Mucosa of descending colon (tissue), 3 donors: ENCODE data around the gene ORC1. TPM values are rescaled to one million over a fixed set of nuclear protein-coding genes. Genes with fewer than 3 reads are reported as not detected.

Experiments
- ATAC-seq: fragments of 200-7000 bp; cut with Tn5 transposase; one replicate; pipeline ENCODE4 v1.9.1; 2020; ENCODE audit warnings: mild to moderate bottlenecking, moderate library complexity
- DNase-seq, 3 donors: peaks; one replicate each; pipeline ENCODE4 v3.0.0-alpha.2; 2020
- H3K36me3 ChIP-seq: fragments of 200-600 bp; one replicate; pipeline ENCODE4 v1.8.0; 2021; ENCODE audit warnings: low read depth, mild to moderate bottlenecking
- H3K4me1 ChIP-seq: fragments of 200-600 bp; one replicate; pipeline ENCODE4 v1.8.0; 2021; ENCODE audit warnings: low read depth, mild to moderate bottlenecking
- H3K4me3 ChIP-seq: fragments of 200-600 bp; one replicate; pipeline ENCODE4 v1.8.0; 2021; ENCODE audit warnings: mild to moderate bottlenecking
- H3K9me3 ChIP-seq: fragments of 200-600 bp; one replicate; pipeline ENCODE4 v1.8.0; 2021; ENCODE audit warnings: mild to moderate bottlenecking
- intact Hi-C, 2 donors: fragments of 100-400 bp; cut with DNase I in 1 of 2; cut with micrococcal nuclease in 1 of 2; formaldehyde crosslinking; loops; one replicate each; pipeline versions ENCODE4 v1.11.0 to v1.11.1; 2022; cut with DNase I, micrococcal nuclease
- total RNA-seq, 3 donors: library from RNA; stranded (reverse); fragmentation: NEBNext Ultra II Directional in 2 of 3; extraction: Animal tissue kit (Norgen Biotek cat#: 25700) in 2 of 3; gene quantifications; one replicate each; pipeline versions ENCODE4 v1.2.1 to v1.2.4, GENCODE V29; 2021 to 2023
- TF ChIP-seq, protein P1 (sequence below): fragments of 200-600 bp; IDR thresholded peaks from one replicate; pipeline ENCODE4 v1.8.0; 2022; ENCODE audit warnings: antibody characterized with exemption, mild to moderate bottlenecking
- donor health status: DM: no; HTN: no; CAD: no; lungs with moderate emphysema.
- donor health status: DM: no; HTN: no; CAD: no.
- donor health status: DM: no; HTN: yes; CAD: no.

Gene ORC1
- total RNA-seq, 3 donors from 2014 or later, result 1.1 to 7.6 (median 2.1) TPM

GRCh38 chr1:52355436-52355835, 48.8 kb downstream of the ORC1 start:
- intact Hi-C loops, result no loop called here
- ATAC-seq (no peak), DNase-seq (no peak)
- peaks cover 20% of the 10 kb centered on the region for H3K36me3 ChIP-seq
- no peaks in the 10 kb centered on the region for H3K9me3 ChIP-seq
- no peak overlapping the region for H3K4me3 ChIP-seq
- TF ChIP-seq, protein P1, sequence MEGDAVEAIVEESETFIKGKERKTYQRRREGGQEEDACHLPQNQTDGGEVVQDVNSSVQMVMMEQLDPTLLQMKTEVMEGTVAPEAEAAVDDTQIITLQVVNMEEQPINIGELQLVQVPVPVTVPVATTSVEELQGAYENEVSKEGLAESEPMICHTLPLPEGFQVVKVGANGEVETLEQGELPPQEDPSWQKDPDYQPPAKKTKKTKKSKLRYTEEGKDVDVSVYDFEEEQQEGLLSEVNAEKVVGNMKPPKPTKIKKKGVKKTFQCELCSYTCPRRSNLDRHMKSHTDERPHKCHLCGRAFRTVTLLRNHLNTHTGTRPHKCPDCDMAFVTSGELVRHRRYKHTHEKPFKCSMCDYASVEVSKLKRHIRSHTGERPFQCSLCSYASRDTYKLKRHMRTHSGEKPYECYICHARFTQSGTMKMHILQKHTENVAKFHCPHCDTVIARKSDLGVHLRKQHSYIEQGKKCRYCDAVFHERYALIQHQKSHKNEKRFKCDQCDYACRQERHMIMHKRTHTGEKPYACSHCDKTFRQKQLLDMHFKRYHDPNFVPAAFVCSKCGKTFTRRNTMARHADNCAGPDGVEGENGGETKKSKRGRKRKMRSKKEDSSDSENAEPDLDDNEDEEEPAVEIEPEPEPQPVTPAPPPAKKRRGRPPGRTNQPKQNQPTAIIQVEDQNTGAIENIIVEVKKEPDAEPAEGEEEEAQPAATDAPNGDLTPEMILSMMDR, result no peak
- no peaks in the 10 kb centered on the region for H3K4me1 ChIP-seq

- no peak for DNase-seq
- Histone ChIP-seq H3K4me1 (no peaks in the 10 kb centered on the region), H3K4me3 (no peak overlapping the region), H3K36me3 (peaks cover 9% of the 10 kb centered on the region), H3K9me3 (no peaks in the 10 kb centered on the region)
- no peak for ATAC-seq
- TF ChIP-seq, protein P1, result no peak
- intact Hi-C loops, result no loop called here
Observed at GRCh38 chr1:52352690-52353089, 51.5 kb downstream of the ORC1 start.

DNA sequence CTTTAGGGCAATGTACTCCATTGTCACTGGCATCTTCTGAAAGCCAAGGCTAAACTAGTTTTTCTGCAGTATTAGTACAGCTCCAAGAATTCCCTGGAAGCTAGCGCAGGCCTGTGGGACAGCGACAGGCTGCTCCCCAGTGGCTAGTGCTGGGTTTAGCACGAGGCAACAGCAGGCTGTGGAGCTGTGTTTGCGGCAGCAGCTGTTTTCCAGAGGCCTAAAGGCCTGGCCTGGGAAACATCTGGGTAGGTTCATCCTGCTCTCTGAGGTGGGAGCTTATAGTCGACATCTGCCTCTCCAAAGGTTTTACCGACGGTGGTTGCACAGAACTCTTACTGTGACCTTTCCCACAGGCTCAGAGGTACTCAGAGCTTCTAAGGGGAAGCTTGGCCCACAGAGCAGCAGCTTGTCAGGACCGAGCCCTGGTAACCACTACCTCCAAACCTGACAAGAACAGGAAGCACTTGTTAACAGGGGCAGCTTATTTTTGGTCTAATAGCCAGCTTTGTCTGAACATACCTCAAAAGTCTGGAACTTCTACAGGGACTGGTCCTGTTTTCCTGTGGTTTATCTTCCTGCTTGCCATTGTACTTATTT, 55.4 kb downstream of the ORC1 start:
- ATAC-seq, result peak; percentile 49
- Histone ChIP-seq H3K4me1 (no peaks in the 10 kb centered on the region), H3K36me3 (no peaks in the 10 kb centered on the region), H3K9me3 (no peaks in the 10 kb centered on the region), H3K4me3 (no peak overlapping the region)
- TF ChIP-seq, protein P1, result no peak
- DNase-seq, result no peak
- intact Hi-C loops, result no loop called here

DNA sequence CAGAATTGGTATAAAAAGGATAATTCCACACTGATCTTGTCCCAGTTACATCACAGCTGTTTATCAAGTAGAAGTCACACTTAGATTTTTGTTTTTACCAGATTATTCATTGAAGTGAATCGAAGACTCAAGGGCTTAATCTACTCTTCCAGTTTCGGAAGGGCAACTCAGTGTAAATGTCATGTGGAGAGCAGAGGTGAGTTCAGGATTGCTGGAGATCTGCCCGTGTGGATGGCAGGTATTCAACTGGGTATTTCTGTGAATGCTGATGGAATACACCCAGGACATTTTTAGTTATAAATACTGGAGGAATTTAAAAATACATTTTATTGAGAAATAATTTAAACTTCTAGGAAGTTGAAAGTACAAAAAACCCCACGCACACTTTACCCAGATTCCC, 57.6 kb downstream of the ORC1 start:
- TF ChIP-seq, protein P1, result no peak
- intact Hi-C loops, result no loop called here
- H3K9me3 ChIP-seq, result no peaks in the 10 kb centered on the region
- no peaks in the 10 kb centered on the region for H3K36me3 ChIP-seq
- DNase-seq (no peak), ATAC-seq (no peak)
- no peaks in the 10 kb centered on the region for H3K4me1 ChIP-seq
- no peak overlapping the region for H3K4me3 ChIP-seq

GRCh38 chr1:52345252-52345651, 59.0 kb downstream of the ORC1 start:
- TF ChIP-seq, protein P1, result no peak
- Histone ChIP-seq H3K4me3 (no peak overlapping the region), H3K36me3 (no peaks in the 10 kb centered on the region), H3K4me1 (no peaks in the 10 kb centered on the region), H3K9me3 (no peaks in the 10 kb centered on the region)
- no peak for ATAC-seq
- DNase-seq, result no peak
- intact Hi-C loops, result no loop called here

- no peak overlapping the region for H3K4me3 ChIP-seq
- no peaks in the 10 kb centered on the region for H3K4me1 ChIP-seq
- H3K36me3 ChIP-seq, result no peaks in the 10 kb centered on the region
- no peak for ATAC-seq
- DNase-seq, result no peak
- intact Hi-C loops, result no loop called here
- TF ChIP-seq, protein P1, result no peak
- H3K9me3 ChIP-seq, result no peaks in the 10 kb centered on the region
Observed at GRCh38 chr1:52343979-52344378, 60.2 kb downstream of the ORC1 start.
